ENCODE results near the gene GKN2. TPM values are rescaled to one million over a fixed set of nuclear protein-coding genes. Genes with fewer than 3 reads are reported as not detected.
A peak's percentile ranks its signal among the peaks of the same experiment; 100 is the strongest.

The GKN2 gene
- total and polyA plus RNA-seq, 2 donors (not counting 1 experiment from before 2014, with no cell fraction given): not detected

DNA sequence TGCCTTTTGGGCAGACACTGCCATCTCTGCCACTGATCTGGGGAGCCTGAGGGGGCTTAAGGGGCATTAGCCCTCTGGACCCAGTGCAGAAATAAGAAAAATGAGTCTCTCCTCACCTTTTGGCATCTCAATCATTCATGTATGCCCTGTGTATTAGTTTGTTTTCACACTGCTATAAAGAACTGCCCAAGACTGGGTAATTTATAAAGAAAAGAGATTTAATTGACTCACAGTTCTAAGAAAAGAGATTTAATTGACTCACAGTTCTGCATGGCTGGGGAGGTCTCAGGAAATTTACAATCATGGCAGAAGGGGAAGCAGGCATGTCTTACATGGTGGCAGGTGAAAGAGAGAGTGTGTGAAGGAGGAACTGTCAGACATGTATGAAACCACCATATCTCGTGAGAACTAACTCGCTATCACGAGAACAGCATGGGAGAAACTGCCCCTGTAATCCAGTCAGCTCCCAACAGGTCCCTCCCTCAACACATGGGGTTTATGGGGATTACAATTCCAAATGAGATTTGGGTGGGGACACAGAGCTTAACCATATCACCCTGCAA is 21.5 kb downstream of the GKN2 start:
- no peaks in the 10 kb centered on the region for H4K20me1 ChIP-seq (ENCODE audit: control insufficient read depth, insufficient read depth, low read length, poor library complexity, severe bottlenecking)
- Mint-ChIP-seq H3K4me3 (no peak overlapping the region), H3K27me3 (peaks cover 8% of the 10 kb centered on the region), H3K9me3 (ENCODE audit: insufficient read depth) (peaks cover 6% of the 10 kb centered on the region), H3K27ac (peak overlapping the region; percentile 34), H3K4me1 (no peaks in the 10 kb centered on the region)
- no peak overlapping the region for H3K27ac ChIP-seq (ENCODE audit: low read length in 2 of 2)
- DNase-seq: no peak
- H3K27me3 ChIP-seq (replicated peaks in 1 of 4; ENCODE audit: control extremely low read depth in 1 of 4, control insufficient read depth in 3 of 4, insufficient read depth in 4 of 4, low read length in 3 of 4): peaks cover 0 to 5% (median 0%) of the 10 kb centered on the region in 4 experiments
- no peak overlapping the region for H3K4me2 ChIP-seq (replicated peaks; ENCODE audit: low read depth, low read length, poor library complexity, severe bottlenecking)
- no peak overlapping the region for H3K9ac ChIP-seq (ENCODE audit: low read length)
- ATAC-seq (ENCODE audit: low read depth): no peak
- no peaks in the 10 kb centered on the region for H3K36me3 ChIP-seq (replicated peaks in 1 of 2; ENCODE audit: control extremely low read depth in 1 of 2, control insufficient read depth in 1 of 2, extremely low read depth in 1 of 2, insufficient read depth in 2 of 2, low read length in 1 of 2)
- intact Hi-C loops (cut with micrococcal nuclease): no loop called here
- ChIA-PET CTCF (interaction anchor here (0.9 to 3.1 kb wide), 2 partner anchors 13 to 222 kb away, joined by 3 to 15 read pairs; no protein-coding TSS in a partner anchor), POLR2A (no interaction called here)
- WGBS (ENCODE audit: insufficient coverage): 70% methylated on average over 2 of the region's 3 CpGs
- no peak for TF ChIP-seq EZH2 (IDR thresholded peaks at IDR 0.05; ENCODE audit: borderline replicate concordance, insufficient read depth, low read depth, low read length, poor library complexity, severe bottlenecking)
- TF ChIP-seq, protein P1, sequence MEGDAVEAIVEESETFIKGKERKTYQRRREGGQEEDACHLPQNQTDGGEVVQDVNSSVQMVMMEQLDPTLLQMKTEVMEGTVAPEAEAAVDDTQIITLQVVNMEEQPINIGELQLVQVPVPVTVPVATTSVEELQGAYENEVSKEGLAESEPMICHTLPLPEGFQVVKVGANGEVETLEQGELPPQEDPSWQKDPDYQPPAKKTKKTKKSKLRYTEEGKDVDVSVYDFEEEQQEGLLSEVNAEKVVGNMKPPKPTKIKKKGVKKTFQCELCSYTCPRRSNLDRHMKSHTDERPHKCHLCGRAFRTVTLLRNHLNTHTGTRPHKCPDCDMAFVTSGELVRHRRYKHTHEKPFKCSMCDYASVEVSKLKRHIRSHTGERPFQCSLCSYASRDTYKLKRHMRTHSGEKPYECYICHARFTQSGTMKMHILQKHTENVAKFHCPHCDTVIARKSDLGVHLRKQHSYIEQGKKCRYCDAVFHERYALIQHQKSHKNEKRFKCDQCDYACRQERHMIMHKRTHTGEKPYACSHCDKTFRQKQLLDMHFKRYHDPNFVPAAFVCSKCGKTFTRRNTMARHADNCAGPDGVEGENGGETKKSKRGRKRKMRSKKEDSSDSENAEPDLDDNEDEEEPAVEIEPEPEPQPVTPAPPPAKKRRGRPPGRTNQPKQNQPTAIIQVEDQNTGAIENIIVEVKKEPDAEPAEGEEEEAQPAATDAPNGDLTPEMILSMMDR (IDR thresholded peaks at IDR 0.05): no peak
- no peaks in the 10 kb centered on the region for H3K79me2 ChIP-seq (ENCODE audit: control insufficient read depth, insufficient read depth, low read length)
- H3K4me3 ChIP-seq (ENCODE audit: control extremely low read depth in 1 of 5, extremely low read depth in 1 of 5, insufficient read depth in 1 of 5, low read depth in 2 of 5, low read length in 4 of 5): no peak overlapping the region
- no peaks in the 10 kb centered on the region for H3K4me1 ChIP-seq (ENCODE audit: control insufficient read depth in 2 of 2, insufficient read depth in 2 of 2, low read length in 2 of 2)
- peaks cover 0 to 11% (median 5%) of the 10 kb centered on the region in 3 donors for H3K9me3 ChIP-seq (ENCODE audit: control extremely low read depth in 1 of 3, control insufficient read depth in 2 of 3, insufficient read depth in 1 of 3, low read length in 2 of 3)
- no peak overlapping the region for H2AFZ ChIP-seq (ENCODE audit: insufficient read depth, low read depth, low read length, poor library complexity, severe bottlenecking)

DNA sequence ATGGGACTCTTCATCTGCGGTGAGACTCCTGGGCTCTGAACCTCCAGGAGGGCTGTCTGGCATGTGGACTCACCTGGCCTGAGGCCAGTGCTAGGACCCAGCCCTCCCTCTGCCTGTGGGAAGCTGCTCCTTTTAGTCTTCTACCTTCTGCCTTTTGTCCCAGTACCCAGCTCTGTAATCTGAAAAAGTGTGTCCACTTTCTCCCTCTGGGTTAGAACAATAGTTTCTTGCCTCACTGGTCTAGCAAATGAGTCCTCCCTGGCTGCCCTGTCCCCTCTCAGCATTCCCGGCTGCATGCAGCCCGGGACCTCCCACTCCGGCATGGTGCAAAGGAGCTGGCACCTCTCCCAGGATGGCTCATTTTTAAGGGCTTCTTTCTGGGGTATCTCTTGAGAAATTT is 25.9 kb downstream of the GKN2 start:
- Histone ChIP-seq H3K9ac (ENCODE audit: low read length) (no peak overlapping the region), H3K79me2 (ENCODE audit: control insufficient read depth, insufficient read depth, low read length) (no peaks in the 10 kb centered on the region), H2AFZ (ENCODE audit: insufficient read depth, low read depth, low read length, poor library complexity, severe bottlenecking) (no peak overlapping the region), H3K4me1 (ENCODE audit: control insufficient read depth in 2 of 2, insufficient read depth in 2 of 2, low read length in 2 of 2) (no peaks in the 10 kb centered on the region), H3K36me3 (replicated peaks in 1 of 2; ENCODE audit: control extremely low read depth in 1 of 2, control insufficient read depth in 1 of 2, extremely low read depth in 1 of 2, insufficient read depth in 2 of 2, low read length in 1 of 2) (no peaks in the 10 kb centered on the region), H3K27ac (ENCODE audit: low read length in 2 of 2) (no peak overlapping the region), H3K9me3 (ENCODE audit: control extremely low read depth in 1 of 3, control insufficient read depth in 2 of 3, insufficient read depth in 1 of 3, low read length in 2 of 3) (peaks cover 0 to 6% (median 5%) of the 10 kb centered on the region in 3 donors), H3K4me2 (replicated peaks; ENCODE audit: low read depth, low read length, poor library complexity, severe bottlenecking) (no peak overlapping the region), H3K27me3 (replicated peaks in 1 of 4; ENCODE audit: control extremely low read depth in 1 of 4, control insufficient read depth in 3 of 4, insufficient read depth in 4 of 4, low read length in 3 of 4) (no peaks in the 10 kb centered on the region), H3K4me3 (ENCODE audit: control extremely low read depth in 1 of 5, extremely low read depth in 1 of 5, insufficient read depth in 1 of 5, low read depth in 2 of 5, low read length in 4 of 5) (no peak overlapping the region), H4K20me1 (ENCODE audit: control insufficient read depth, insufficient read depth, low read length, poor library complexity, severe bottlenecking) (no peaks in the 10 kb centered on the region)
- Mint-ChIP-seq H3K4me1 (no peaks in the 10 kb centered on the region), H3K27me3 (peaks cover 4% of the 10 kb centered on the region), H3K9me3 (ENCODE audit: insufficient read depth) (peaks cover 5% of the 10 kb centered on the region), H3K27ac (no peak overlapping the region), H3K4me3 (no peak overlapping the region)
- WGBS (ENCODE audit: insufficient coverage): 92% methylated on average over 1 of the region's 4 CpGs
- CTCF ChIA-PET: interaction anchor here (1.0 to 9.4 kb wide), 13 partner anchors 8 to 465 kb away, joined by 3 to 173 read pairs (median 8); partner anchors contain the start of genes APLF and FBXO48
- DNase-seq (no peak), ATAC-seq (ENCODE audit: low read depth) (no peak)
- POLR2A ChIA-PET: no interaction called here
- intact Hi-C loops (cut with micrococcal nuclease): no loop called here
- TF ChIP-seq, protein P1 (IDR thresholded peaks at IDR 0.05): no peak
- TF ChIP-seq EZH2 (IDR thresholded peaks at IDR 0.05; ENCODE audit: borderline replicate concordance, insufficient read depth, low read depth, low read length, poor library complexity, severe bottlenecking): no peak

Data from B cell (primary cell).